Suprapubic skin (tissue), 4 donors: ENCODE measurements around the gene RARRES1.

Experiments used
- POLR2A ChIP-seq, 2 donors: fragments of 450-650 bp; IDR thresholded peaks; one replicate each; pipeline ENCODE4 v1.6.1; 2017; ENCODE audit warnings: antibody characterized with exemption in 2 of 2, mild to moderate bottlenecking in 2 of 2, moderate library complexity in 2 of 2
- POLR2AphosphoS5 ChIP-seq, 3 donors: sonication (generic); formaldehyde crosslinking; IDR thresholded peaks; one replicate each; pipeline ENCODE4 v1.6.1; 2017; ENCODE audit warnings: antibody characterized with exemption in 3 of 3
- TF ChIP-seq, protein P1 (sequence below), 2 donors: fragments of 200-600 bp in 1 of 2; fragments of 450-650 bp in 1 of 2; sonication (generic) in 1 of 2; IDR thresholded peaks; one replicate each; pipeline ENCODE4 v1.5.1; 2016 to 2019; ENCODE audit warnings: antibody characterized with exemption in 2 of 2, mild to moderate bottlenecking in 1 of 2, moderate library complexity in 1 of 2

DNA sequence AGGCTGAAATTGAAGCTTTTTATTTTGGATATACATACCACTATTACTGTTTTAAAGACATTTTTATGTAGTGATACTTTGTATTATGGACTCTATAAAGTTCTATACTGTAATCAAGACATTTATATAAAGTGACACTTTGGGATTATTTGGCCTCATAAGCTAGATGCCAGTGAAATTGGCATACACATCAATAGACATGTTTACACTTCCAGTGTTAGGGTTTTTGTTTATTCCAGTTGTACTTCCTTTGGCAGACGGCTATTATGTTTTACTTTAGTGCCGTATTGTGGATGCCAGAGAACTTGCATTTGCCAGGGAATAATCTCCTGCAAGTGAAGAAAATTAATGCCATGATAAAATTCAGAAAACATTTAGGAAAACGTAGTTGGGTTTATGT lies 65.8 kb downstream of the RARRES1 start:
- TF ChIP-seq POLR2A (IDR thresholded peaks at IDR 0.05) (no peak), POLR2AphosphoS5 (IDR thresholded peaks at IDR 0.05) (no peak)
- TF ChIP-seq, protein P1, sequence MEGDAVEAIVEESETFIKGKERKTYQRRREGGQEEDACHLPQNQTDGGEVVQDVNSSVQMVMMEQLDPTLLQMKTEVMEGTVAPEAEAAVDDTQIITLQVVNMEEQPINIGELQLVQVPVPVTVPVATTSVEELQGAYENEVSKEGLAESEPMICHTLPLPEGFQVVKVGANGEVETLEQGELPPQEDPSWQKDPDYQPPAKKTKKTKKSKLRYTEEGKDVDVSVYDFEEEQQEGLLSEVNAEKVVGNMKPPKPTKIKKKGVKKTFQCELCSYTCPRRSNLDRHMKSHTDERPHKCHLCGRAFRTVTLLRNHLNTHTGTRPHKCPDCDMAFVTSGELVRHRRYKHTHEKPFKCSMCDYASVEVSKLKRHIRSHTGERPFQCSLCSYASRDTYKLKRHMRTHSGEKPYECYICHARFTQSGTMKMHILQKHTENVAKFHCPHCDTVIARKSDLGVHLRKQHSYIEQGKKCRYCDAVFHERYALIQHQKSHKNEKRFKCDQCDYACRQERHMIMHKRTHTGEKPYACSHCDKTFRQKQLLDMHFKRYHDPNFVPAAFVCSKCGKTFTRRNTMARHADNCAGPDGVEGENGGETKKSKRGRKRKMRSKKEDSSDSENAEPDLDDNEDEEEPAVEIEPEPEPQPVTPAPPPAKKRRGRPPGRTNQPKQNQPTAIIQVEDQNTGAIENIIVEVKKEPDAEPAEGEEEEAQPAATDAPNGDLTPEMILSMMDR (IDR thresholded peaks at IDR 0.05): no peak
